ENCODE data around the gene G6PD. TPM values are rescaled to one million over a fixed set of nuclear protein-coding genes. Genes with fewer than 3 reads are reported as not detected.

G6PD gene
- total RNA-seq, 1 experiment from 2014 or later, result 68.7 TPM

DNA sequence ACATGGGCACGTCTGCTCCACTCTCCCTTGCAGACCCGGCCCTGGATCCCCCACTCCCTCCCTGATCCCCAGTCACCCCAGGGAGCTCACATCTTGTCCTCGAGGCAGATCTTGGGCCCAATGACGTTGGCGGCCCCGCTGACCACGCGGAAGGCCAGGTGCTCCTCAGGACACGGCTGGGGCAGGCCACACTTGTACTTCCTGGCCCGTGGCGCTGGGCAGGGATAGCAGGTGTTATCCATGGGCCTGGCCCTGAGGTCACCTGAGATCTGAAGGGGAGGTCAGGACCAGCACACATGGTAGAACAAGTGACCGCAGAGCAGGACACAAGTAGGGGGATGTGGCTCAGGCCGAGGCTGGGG lies 38.3 kb downstream of the G6PD start:
- H3K79me1 ChIP-seq (ENCODE audit: insufficient read depth, low read depth, low read length, poor library complexity, severe bottlenecking), result no peaks in the 10 kb centered on the region
- H2BK12ac ChIP-seq (ENCODE audit: insufficient read length, low read depth, low read length), result no peak overlapping the region
- no peak overlapping the region for H3K4ac ChIP-seq (ENCODE audit: low read depth, low read length)
- DNase-seq, result no peak
- no peak overlapping the region for H3K27ac ChIP-seq (ENCODE audit: insufficient read length, low read depth, low read length)
- Mint-ChIP-seq H3K4me1 (no peaks in the 10 kb centered on the region), H3K27me3 (ENCODE audit: low read depth) (no peaks in the 10 kb centered on the region; the same call in 1 of the 2 replicates), H3K4me3 (no peak overlapping the region), H3K27ac (no peak overlapping the region), H3K9me3 (peaks cover 63 to 72% of the 10 kb centered on the region in 2 experiments), H3K36me3 (ENCODE audit: insufficient read depth in 1 of 3, low read depth in 3 of 3) (peaks cover 30 to 44% (median 34%) of the 10 kb centered on the region in 3 experiments)
- H3K9me3 ChIP-seq (ENCODE audit: control insufficient read depth, low read depth, low read length), result peaks cover 12% of the 10 kb centered on the region
- H3K4me2 ChIP-seq (ENCODE audit: insufficient read depth, insufficient read length, low read length), result no peak overlapping the region
- H2BK20ac ChIP-seq (ENCODE audit: low read depth, low read length, poor library complexity, severe bottlenecking), result no peak overlapping the region
- no CpG with 5 or more reads among the region's 13 CpGs for WGBS (ENCODE audit: extremely low coverage, insufficient read length, low lambda C conversion rate)
- H3K79me2 ChIP-seq (ENCODE audit: insufficient read depth, low read length), result no peaks in the 10 kb centered on the region
- no peak overlapping the region for H3K18ac ChIP-seq (ENCODE audit: insufficient read length, low read depth, low read length)
- H2BK15ac ChIP-seq (ENCODE audit: low read depth, low read length), result no peak overlapping the region
- H3K56ac ChIP-seq (ENCODE audit: insufficient read length, low read depth, low read length), result no peak overlapping the region
- H4K8ac ChIP-seq (replicated peaks; ENCODE audit: insufficient read length, low read depth, low read length), result no peak overlapping the region
- H2AFZ ChIP-seq (ENCODE audit: low read length), result no peak overlapping the region
- H3K23ac ChIP-seq (ENCODE audit: insufficient read length, low read depth, low read length), result no peak overlapping the region
- H3K4me1 ChIP-seq (ENCODE audit: insufficient read depth, low read length), result no peaks in the 10 kb centered on the region
- no peaks in the 10 kb centered on the region for H3K27me3 ChIP-seq (ENCODE audit: insufficient read depth, low read length)
- TF ChIP-seq, protein P1, sequence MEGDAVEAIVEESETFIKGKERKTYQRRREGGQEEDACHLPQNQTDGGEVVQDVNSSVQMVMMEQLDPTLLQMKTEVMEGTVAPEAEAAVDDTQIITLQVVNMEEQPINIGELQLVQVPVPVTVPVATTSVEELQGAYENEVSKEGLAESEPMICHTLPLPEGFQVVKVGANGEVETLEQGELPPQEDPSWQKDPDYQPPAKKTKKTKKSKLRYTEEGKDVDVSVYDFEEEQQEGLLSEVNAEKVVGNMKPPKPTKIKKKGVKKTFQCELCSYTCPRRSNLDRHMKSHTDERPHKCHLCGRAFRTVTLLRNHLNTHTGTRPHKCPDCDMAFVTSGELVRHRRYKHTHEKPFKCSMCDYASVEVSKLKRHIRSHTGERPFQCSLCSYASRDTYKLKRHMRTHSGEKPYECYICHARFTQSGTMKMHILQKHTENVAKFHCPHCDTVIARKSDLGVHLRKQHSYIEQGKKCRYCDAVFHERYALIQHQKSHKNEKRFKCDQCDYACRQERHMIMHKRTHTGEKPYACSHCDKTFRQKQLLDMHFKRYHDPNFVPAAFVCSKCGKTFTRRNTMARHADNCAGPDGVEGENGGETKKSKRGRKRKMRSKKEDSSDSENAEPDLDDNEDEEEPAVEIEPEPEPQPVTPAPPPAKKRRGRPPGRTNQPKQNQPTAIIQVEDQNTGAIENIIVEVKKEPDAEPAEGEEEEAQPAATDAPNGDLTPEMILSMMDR (conservative IDR thresholded peaks at IDR 0.05), result no peak
- no peaks in the 10 kb centered on the region for H3K23me2 ChIP-seq (ENCODE audit: insufficient read length, low read depth, low read length, poor library complexity, severe bottlenecking)
- no peak overlapping the region for H4K5ac ChIP-seq (ENCODE audit: insufficient read length, low read depth, low read length)
- H3K14ac ChIP-seq (ENCODE audit: insufficient read depth, low read length), result no peak overlapping the region
- no peaks in the 10 kb centered on the region for H4K20me1 ChIP-seq (ENCODE audit: control insufficient read depth, insufficient read depth, insufficient read length)
- no peak overlapping the region for H2AK5ac ChIP-seq (ENCODE audit: insufficient read length, low read length)
- H4K91ac ChIP-seq (ENCODE audit: insufficient read length, low read depth, low read length), result no peak overlapping the region
- no peak overlapping the region for H3T11ph ChIP-seq (ENCODE audit: low read length)
- no peak overlapping the region for H2BK5ac ChIP-seq (ENCODE audit: insufficient read length, low read length)
- no peak overlapping the region for H3K9ac ChIP-seq (ENCODE audit: extremely low read depth, insufficient read length, low read length)
- no peak overlapping the region for H2BK120ac ChIP-seq (ENCODE audit: low read depth, low read length, poor library complexity, severe bottlenecking)

All from H9 (cell line).